Measurements from ENCODE around the gene TOMM5.

The TOMM5 gene

GRCh38 chr9:37635808-37636207 is 43.4 kb upstream of the TOMM5 start:
- Histone ChIP-seq H3F3A (ENCODE audit: control insufficient read depth, insufficient read depth) (no peaks in the 10 kb centered on the region), H3K27ac (ENCODE audit: low read depth, low read length) (no peak overlapping the region), H3K27me3 (ENCODE audit: control insufficient read depth, low read length) (no peaks in the 10 kb centered on the region), H3K4me3 (ENCODE audit: low read length) (no peak overlapping the region), H3K4me1 (ENCODE audit: control insufficient read depth, low read length) (no peaks in the 10 kb centered on the region), H3K36me3 (ENCODE audit: control insufficient read depth, low read length) (no peaks in the 10 kb centered on the region), H3K79me2 (ENCODE audit: control insufficient read depth, low read length) (no peaks in the 10 kb centered on the region), H3K9me3 (ENCODE audit: control insufficient read depth, insufficient read depth, low read length) (no peaks in the 10 kb centered on the region), H4K20me1 (ENCODE audit: control insufficient read depth, insufficient read depth, low read depth, low read length) (no peaks in the 10 kb centered on the region), H3K9me2 (replicated peaks; ENCODE audit: control insufficient read depth, low read length) (no peaks in the 10 kb centered on the region), H3K4me2 (ENCODE audit: low read length) (no peak overlapping the region)
- TF ChIP-seq, protein P1, sequence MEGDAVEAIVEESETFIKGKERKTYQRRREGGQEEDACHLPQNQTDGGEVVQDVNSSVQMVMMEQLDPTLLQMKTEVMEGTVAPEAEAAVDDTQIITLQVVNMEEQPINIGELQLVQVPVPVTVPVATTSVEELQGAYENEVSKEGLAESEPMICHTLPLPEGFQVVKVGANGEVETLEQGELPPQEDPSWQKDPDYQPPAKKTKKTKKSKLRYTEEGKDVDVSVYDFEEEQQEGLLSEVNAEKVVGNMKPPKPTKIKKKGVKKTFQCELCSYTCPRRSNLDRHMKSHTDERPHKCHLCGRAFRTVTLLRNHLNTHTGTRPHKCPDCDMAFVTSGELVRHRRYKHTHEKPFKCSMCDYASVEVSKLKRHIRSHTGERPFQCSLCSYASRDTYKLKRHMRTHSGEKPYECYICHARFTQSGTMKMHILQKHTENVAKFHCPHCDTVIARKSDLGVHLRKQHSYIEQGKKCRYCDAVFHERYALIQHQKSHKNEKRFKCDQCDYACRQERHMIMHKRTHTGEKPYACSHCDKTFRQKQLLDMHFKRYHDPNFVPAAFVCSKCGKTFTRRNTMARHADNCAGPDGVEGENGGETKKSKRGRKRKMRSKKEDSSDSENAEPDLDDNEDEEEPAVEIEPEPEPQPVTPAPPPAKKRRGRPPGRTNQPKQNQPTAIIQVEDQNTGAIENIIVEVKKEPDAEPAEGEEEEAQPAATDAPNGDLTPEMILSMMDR (IDR thresholded peaks at IDR 0.05; ENCODE audit: low read depth, low read length, poor library complexity, severe bottlenecking) = no peak
- TF ChIP-seq EZH2phosphoT487 (IDR thresholded peaks at IDR 0.05; ENCODE audit: borderline replicate concordance, low read length) = no peak

DNA sequence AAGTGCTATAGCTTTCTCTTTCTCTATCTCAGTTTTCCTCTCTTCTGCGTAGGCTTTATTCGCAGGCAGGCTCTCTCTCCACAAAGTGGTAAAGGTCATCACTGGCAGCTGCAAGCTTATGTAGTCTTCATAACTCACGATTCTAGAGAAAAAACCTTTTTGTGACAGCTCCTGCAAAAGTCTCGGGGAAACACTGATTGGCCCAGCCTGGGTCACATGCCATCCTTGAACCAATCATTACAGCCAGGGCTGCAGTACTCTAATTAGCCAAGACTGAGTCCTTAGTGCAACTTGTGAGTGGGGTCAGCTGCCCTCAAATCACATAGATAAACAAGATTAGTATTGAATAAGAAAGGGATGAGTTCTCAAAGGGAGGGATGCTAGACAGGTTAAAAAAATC is 40.1 kb upstream of the TOMM5 start:
- H3K27me3 ChIP-seq (ENCODE audit: control insufficient read depth, low read length) = no peaks in the 10 kb centered on the region
- no peaks in the 10 kb centered on the region for H4K20me1 ChIP-seq (ENCODE audit: control insufficient read depth, insufficient read depth, low read depth, low read length)
- no peaks in the 10 kb centered on the region for H3K9me2 ChIP-seq (replicated peaks; ENCODE audit: control insufficient read depth, low read length)
- H3K4me3 ChIP-seq (ENCODE audit: low read length) = no peak overlapping the region
- no peak overlapping the region for H3K27ac ChIP-seq (ENCODE audit: low read depth, low read length)
- H3K9me3 ChIP-seq (ENCODE audit: control insufficient read depth, insufficient read depth, low read length) = no peaks in the 10 kb centered on the region
- no peaks in the 10 kb centered on the region for H3K4me1 ChIP-seq (ENCODE audit: control insufficient read depth, low read length)
- H3K36me3 ChIP-seq (ENCODE audit: control insufficient read depth, low read length) = no peaks in the 10 kb centered on the region
- H3K79me2 ChIP-seq (ENCODE audit: control insufficient read depth, low read length) = no peaks in the 10 kb centered on the region
- H3F3A ChIP-seq (ENCODE audit: control insufficient read depth, insufficient read depth) = no peaks in the 10 kb centered on the region
- TF ChIP-seq, protein P1 (IDR thresholded peaks at IDR 0.05; ENCODE audit: low read depth, low read length, poor library complexity, severe bottlenecking) = no peak
- TF ChIP-seq EZH2phosphoT487 (IDR thresholded peaks at IDR 0.05; ENCODE audit: borderline replicate concordance, low read length) = no peak
- no peak overlapping the region for H3K4me2 ChIP-seq (ENCODE audit: low read length)

GRCh38 chr9:37626708-37627292 is 34.4 kb upstream of the TOMM5 start:
- H3F3A ChIP-seq (ENCODE audit: control insufficient read depth, insufficient read depth) = no peaks in the 10 kb centered on the region
- H3K4me3 ChIP-seq (ENCODE audit: low read length) = no peak overlapping the region
- H3K4me1 ChIP-seq (ENCODE audit: control insufficient read depth, low read length) = peaks cover 4% of the 10 kb centered on the region; the same call in 1 of the 2 replicates
- no peak overlapping the region for H3K4me2 ChIP-seq (ENCODE audit: low read length)
- no peaks in the 10 kb centered on the region for H3K79me2 ChIP-seq (ENCODE audit: control insufficient read depth, low read length)
- H3K27me3 ChIP-seq (ENCODE audit: control insufficient read depth, low read length) = no peaks in the 10 kb centered on the region
- no peaks in the 10 kb centered on the region for H3K9me3 ChIP-seq (ENCODE audit: control insufficient read depth, insufficient read depth, low read length)
- H3K36me3 ChIP-seq (ENCODE audit: control insufficient read depth, low read length) = no peaks in the 10 kb centered on the region
- TF ChIP-seq EZH2phosphoT487 (IDR thresholded peaks at IDR 0.05; ENCODE audit: borderline replicate concordance, low read length) = no peak
- TF ChIP-seq, protein P1 (IDR thresholded peaks at IDR 0.05; ENCODE audit: low read depth, low read length, poor library complexity, severe bottlenecking) = no peak
- H3K9me2 ChIP-seq (replicated peaks; ENCODE audit: control insufficient read depth, low read length) = no peaks in the 10 kb centered on the region
- no peak overlapping the region for H3K27ac ChIP-seq (ENCODE audit: low read depth, low read length)
- no peaks in the 10 kb centered on the region for H4K20me1 ChIP-seq (ENCODE audit: control insufficient read depth, insufficient read depth, low read depth, low read length)
